GM19351 (cell line): Measurements from ENCODE around the gene SYT15.

Experiments
- ATAC-seq: cut with Tn5 transposase; IDR thresholded peaks from one replicate; pipeline ENCODE4 v1.9.1; 2021; ENCODE audit warnings: mild to moderate bottlenecking, moderate library complexity; ENCODE audit not compliant: unreplicated experiment

SYT15 gene

GRCh38 chr10:46544989-46545791 lies 33.7 kb upstream of the SYT15 start:
- peak; percentile 50 for ATAC-seq

- no peak for ATAC-seq
Observed at GRCh38 chr10:46545861-46546590, 32.9 kb upstream of the SYT15 start.

- ATAC-seq, result no peak
Observed at GRCh38 chr10:46546591-46547540, 32.1 kb upstream of the SYT15 start.

GRCh38 chr10:46547541-46548497 lies 31.1 kb upstream of the SYT15 start:
- no peak for ATAC-seq

GRCh38 chr10:46548498-46549090 lies 30.3 kb upstream of the SYT15 start:
- no peak for ATAC-seq

- ATAC-seq, result no peak
Observed at GRCh38 chr10:46549171-46550075, 29.5 kb upstream of the SYT15 start.

- ATAC-seq, result no peak
Observed at GRCh38 chr10:46550076-46550790, 28.7 kb upstream of the SYT15 start.

GRCh38 chr10:46550795-46551700 lies 27.9 kb upstream of the SYT15 start:
- no peak for ATAC-seq

GRCh38 chr10:46551701-46552525 lies 27.0 kb upstream of the SYT15 start:
- no peak for ATAC-seq

- no peak for ATAC-seq
Observed at GRCh38 chr10:46552526-46553237, 26.2 kb upstream of the SYT15 start.

- no peak for ATAC-seq
Observed at GRCh38 chr10:46553238-46554049, 25.5 kb upstream of the SYT15 start.

- ATAC-seq, result no peak
Observed at GRCh38 chr10:46554166-46554781, 24.7 kb upstream of the SYT15 start.

- no peak for ATAC-seq
Observed at GRCh38 chr10:46555366-46555712, 23.6 kb upstream of the SYT15 start.
